DMS 273 (cell line): Measurements from ENCODE around the gene EMC6.

Experiments used
- DNase-seq: peaks from one replicate; lab custom pipeline; 2025; ENCODE audit not compliant: unreplicated experiment; lab: John Stamatoyannopoulos, UW

Gene EMC6

GRCh38 chr17:3668279-3669084, at the start of gene EMC6, which contains the start of gene TAX1BP3:
TSS of gene EMC6 (plus strand) at chr17:3668812. CDS start at chr17:3669147, 335 bp downstream.
TSS of gene TAX1BP3 (minus strand) at chr17:3668578. CDS start at chr17:3668526, 52 bp downstream.
- DNase-seq = peak; percentile 97

- no peak for DNase-seq
Observed at GRCh38 chr17:3621146-3621720, 47.4 kb upstream of the EMC6 start.

- DNase-seq = no peak
Observed at GRCh38 chr17:3622977-3623594, 45.5 kb upstream of the EMC6 start.

GRCh38 chr17:3626831-3627768, 41.5 kb upstream of the EMC6 start:
- no peak for DNase-seq

GRCh38 chr17:3627769-3628167, 40.8 kb upstream of the EMC6 start:
- DNase-seq = no peak

- DNase-seq = no peak
Observed at GRCh38 chr17:3630781-3631180, 37.8 kb upstream of the EMC6 start.

- DNase-seq = no peak
Observed at GRCh38 chr17:3632287-3632686, 36.3 kb upstream of the EMC6 start.

- DNase-seq = peak; percentile 57
Observed at GRCh38 chr17:3635474-3636153, 33.0 kb upstream of the EMC6 start.

- DNase-seq = peak; percentile 97
Observed at GRCh38 chr17:3636154-3636907, 32.3 kb upstream of the EMC6 start, which contains the start of the genes CTNS and SHPK. TSS of gene CTNS (plus strand) at chr17:3636760. CDS start at chr17:3640207, 3,447 bp downstream. TSS of gene SHPK (minus strand) at chr17:3636250. CDS start at chr17:3636219, 31 bp downstream.

- peak; percentile 34 for DNase-seq
Observed at GRCh38 chr17:3636908-3637373, 31.7 kb upstream of the EMC6 start.

GRCh38 chr17:3639981-3640596, 28.5 kb upstream of the EMC6 start:
- peak; percentile 64 for DNase-seq

GRCh38 chr17:3641014-3641413, 27.6 kb upstream of the EMC6 start:
- DNase-seq = no peak

- no peak for DNase-seq
Observed at GRCh38 chr17:3641717-3642486, 26.7 kb upstream of the EMC6 start.

GRCh38 chr17:3643889-3644349, 24.7 kb upstream of the EMC6 start:
- no peak for DNase-seq

GRCh38 chr17:3645310-3645709, 23.3 kb upstream of the EMC6 start:
- DNase-seq = no peak

GRCh38 chr17:3647251-3647650, 21.4 kb upstream of the EMC6 start:
- no peak for DNase-seq

- peak; percentile 52 for DNase-seq
Observed at GRCh38 chr17:3647769-3648555, 20.6 kb upstream of the EMC6 start.
